ENCODE measurements around the gene CSE1L. TPM values are rescaled to one million over a fixed set of nuclear protein-coding genes. Genes with fewer than 3 reads are reported as not detected.

The CSE1L gene
- total RNA-seq, 1 experiment from 2014 or later, result 158 TPM

- no peak overlapping the region for H2AFZ ChIP-seq (ENCODE audit: low read depth, low read length, poor library complexity, severe bottlenecking)
- no peaks in the 10 kb centered on the region for H3K27me3 ChIP-seq (ENCODE audit: insufficient read depth, low read length)
- no peak for DNase-seq (ENCODE audit: low read depth, low spot score)
- H3K9me2 ChIP-seq (ENCODE audit: insufficient read depth), result no peaks in the 10 kb centered on the region
- BruUV-seq (replicated peaks), result no TSS peak
- peaks cover 17% of the 10 kb centered on the region for H3K79me2 ChIP-seq (ENCODE audit: insufficient read depth, low read length)
- H4K20me1 ChIP-seq (ENCODE audit: insufficient read depth), result peaks cover 20% of the 10 kb centered on the region; the same call in 1 of the 2 replicates
- ChIA-PET CTCF (no interaction called here), POLR2A (no interaction called here), RAD21 (ENCODE audit: low non-redundant PET in 1 of 2, low total read pairs in 2 of 2, uncharacterized antibody in 2 of 2, unreplicated experiment in 2 of 2) (no interaction called here)
- H3K9me3 ChIP-seq (ENCODE audit: control insufficient read depth in 1 of 2, insufficient read depth in 1 of 2, low read depth in 1 of 2, low read length in 2 of 2), result no peaks in the 10 kb centered on the region
- TF ChIP-seq SP1 (IDR thresholded peaks at IDR 0.05; ENCODE audit: low read depth) (no peak), CEBPB (IDR thresholded peaks at IDR 0.05; ENCODE audit: low read depth) (no peak), EZH2phosphoT487 (IDR thresholded peaks at IDR 0.05; ENCODE audit: borderline replicate concordance) (no peak), EGR1 (IDR thresholded peaks at IDR 0.05; ENCODE audit: low read depth) (no peak), SRF (IDR thresholded peaks at IDR 0.05; ENCODE audit: low read depth) (no peak), POLR2AphosphoS5 (IDR thresholded peaks at IDR 0.05; ENCODE audit: low read depth, low read length) (no peak), YY1 (IDR thresholded peaks at IDR 0.05; ENCODE audit: extremely low read depth, insufficient replicate concordance, low read depth, low read length) (no peak), TCF7L2 (IDR thresholded peaks at IDR 0.05; ENCODE audit: borderline replicate concordance, extremely low read depth, insufficient read depth, insufficient read length) (no peak), FOSL1 (IDR thresholded peaks at IDR 0.05; ENCODE audit: low read depth) (no peak), RAD21 (IDR thresholded peaks at IDR 0.05; ENCODE audit: low read depth) (no peak), ELF1 (IDR thresholded peaks at IDR 0.05; ENCODE audit: borderline replicate concordance, low read depth) (no peak), CBX3 (IDR thresholded peaks at IDR 0.05; ENCODE audit: low read depth) (no peak), JUND (IDR thresholded peaks at IDR 0.05) (no peak), ZNF274 (IDR thresholded peaks at IDR 0.05; ENCODE audit: low read depth, low read length) (no peak)
- TF ChIP-seq, protein P1, sequence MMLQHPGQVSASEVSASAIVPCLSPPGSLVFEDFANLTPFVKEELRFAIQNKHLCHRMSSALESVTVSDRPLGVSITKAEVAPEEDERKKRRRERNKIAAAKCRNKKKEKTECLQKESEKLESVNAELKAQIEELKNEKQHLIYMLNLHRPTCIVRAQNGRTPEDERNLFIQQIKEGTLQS (IDR thresholded peaks at IDR 0.05), result no peak
- TF ChIP-seq, protein P2, sequence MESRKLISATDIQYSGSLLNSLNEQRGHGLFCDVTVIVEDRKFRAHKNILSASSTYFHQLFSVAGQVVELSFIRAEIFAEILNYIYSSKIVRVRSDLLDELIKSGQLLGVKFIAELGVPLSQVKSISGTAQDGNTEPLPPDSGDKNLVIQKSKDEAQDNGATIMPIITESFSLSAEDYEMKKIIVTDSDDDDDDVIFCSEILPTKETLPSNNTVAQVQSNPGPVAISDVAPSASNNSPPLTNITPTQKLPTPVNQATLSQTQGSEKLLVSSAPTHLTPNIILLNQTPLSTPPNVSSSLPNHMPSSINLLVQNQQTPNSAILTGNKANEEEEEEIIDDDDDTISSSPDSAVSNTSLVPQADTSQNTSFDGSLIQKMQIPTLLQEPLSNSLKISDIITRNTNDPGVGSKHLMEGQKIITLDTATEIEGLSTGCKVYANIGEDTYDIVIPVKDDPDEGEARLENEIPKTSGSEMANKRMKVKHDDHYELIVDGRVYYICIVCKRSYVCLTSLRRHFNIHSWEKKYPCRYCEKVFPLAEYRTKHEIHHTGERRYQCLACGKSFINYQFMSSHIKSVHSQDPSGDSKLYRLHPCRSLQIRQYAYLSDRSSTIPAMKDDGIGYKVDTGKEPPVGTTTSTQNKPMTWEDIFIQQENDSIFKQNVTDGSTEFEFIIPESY (IDR thresholded peaks at IDR 0.05; ENCODE audit: extremely low read depth, insufficient replicate concordance, low read length), result no peak
- H3K27ac ChIP-seq (ENCODE audit: low read depth, low read length), result no peak overlapping the region
- H3K36me3 ChIP-seq (ENCODE audit: control insufficient read depth in 1 of 2, insufficient read depth in 2 of 2, low read length in 2 of 2), result peaks cover 23 to 36% of the 10 kb centered on the region in 2 experiments
- H3K4me2 ChIP-seq (ENCODE audit: low read length), result no peak overlapping the region
- H3K9ac ChIP-seq (ENCODE audit: low read length), result no peak overlapping the region
- no peak overlapping the region for H3K4me3 ChIP-seq (replicated peaks in 1 of 2; ENCODE audit: low read depth in 1 of 2, low read length in 2 of 2)
- intact Hi-C loops (cut with micrococcal nuclease), result no loop called here
- H3K4me1 ChIP-seq (ENCODE audit: control insufficient read depth in 1 of 2, insufficient read depth in 2 of 2, low read length in 2 of 2), result no peaks in the 10 kb centered on the region
- no peak for ATAC-seq
Observed at GRCh38 chr20:49103647-49104364, 57.7 kb downstream of the CSE1L start.
